Psoas muscle (tissue), 8 donors: ENCODE data around the gene ZCCHC14. TPM values are rescaled to one million over a fixed set of nuclear protein-coding genes. Genes with fewer than 3 reads are reported as not detected.

ENCODE experiments used
- ATAC-seq, 4 donors: fragments of 200-7000 bp; cut with Tn5 transposase; one replicate each; pipeline ENCODE4 v1.9.1; 2020; ENCODE audit warnings: moderate library complexity in 3 of 4, mild to moderate bottlenecking in 2 of 4
- DNase-seq, 2 donors: peaks; one replicate each; pipeline ENCODE4 v3.0.0-alpha.2; 2020
- H3K27ac ChIP-seq: fragments of 200-600 bp; one replicate; pipeline ENCODE4 v1.8.0; 2022
- H3K27me3 ChIP-seq, 3 donors: fragments of 200-600 bp in 1 of 3; one replicate each; pipeline versions ENCODE4 v1.6.1 to v1.8.0; 2013 to 2022; ENCODE audit warnings: low read length in 2 of 3, mild to moderate bottlenecking in 2 of 3, moderate library complexity in 1 of 3; ENCODE audit not compliant: insufficient read depth in 3 of 3
- H3K36me3 ChIP-seq, 2 donors: fragments of 200-600 bp in 1 of 2; one replicate each; pipeline versions ENCODE4 v1.6.1 to v1.8.0; 2013 to 2022; ENCODE audit warnings: low read depth in 1 of 2, mild to moderate bottlenecking in 1 of 2, moderate library complexity in 1 of 2; ENCODE audit not compliant: insufficient read depth in 1 of 2
- H3K4me1 ChIP-seq: fragments of 200-600 bp; one replicate; pipeline ENCODE4 v1.8.0; 2022
- H3K4me3 ChIP-seq: fragments of 200-600 bp; one replicate; pipeline ENCODE4 v1.8.0; 2022; ENCODE audit warnings: mild to moderate bottlenecking
- H3K9me3 ChIP-seq: fragments of 200-600 bp; one replicate; pipeline ENCODE4 v1.8.0; 2022
- WGBS, 3 donors: extraction: QIAGEN DNeasy Blood & Tissue Kit; methylation state at CpG; one replicate each; pipeline versions ENCODE4 v1.1.6 to v1.1.7; 2013; 5-methylcytosine and 5-hydroxymethylcytosine counted together
- intact Hi-C, 2 donors: fragments of 100-400 bp; cut with DNase I; formaldehyde crosslinking; loops; one replicate each; pipeline versions ENCODE4 v1.11.0 to v1.14.2; 2022
- polyA plus RNA-seq, 3 donors: library from polyadenylated mRNA; stranded (reverse); fragments of 200-250 nt; gene quantifications; one replicate each; pipeline ENCODE4 v1.2.3, GENCODE V29; 2013
- total RNA-seq, 4 donors: library from RNA; stranded (reverse); fragmentation: NEBNext Ultra II Directional in 2 of 4; extraction: Animal tissue kit (Norgen Biotek cat#: 25700) in 2 of 4; gene quantifications; one replicate each; pipeline versions ENCODE4 v1.2.1 to v1.2.4, GENCODE V29; 2021 to 2023
- TF ChIP-seq, protein P1 (sequence below): fragments of 200-600 bp; IDR thresholded peaks from one replicate; pipeline ENCODE4 v1.8.0; 2022; ENCODE audit warnings: antibody characterized with exemption
- donor health status: healthy with polysubstance abuse.
- donor health status: DM: no; HTN: no; CAD: no; lungs with moderate emphysema.
- donor health status: Bipolar disorder and iron deficiency.
- donor health status: healthy.
- donor health status: DM: yes; HTN: yes; CAD: no.
- donor health status: DM: no; HTN: no; CAD: no.
- donor health status: DM: no; HTN: no; CAD: no.
- donor health status: DM: yes; HTN: yes; CAD: no.

Gene ZCCHC14
- total and polyA plus RNA-seq, 7 donors: 5.8 to 17.3 (median 14.6) TPM

DNA sequence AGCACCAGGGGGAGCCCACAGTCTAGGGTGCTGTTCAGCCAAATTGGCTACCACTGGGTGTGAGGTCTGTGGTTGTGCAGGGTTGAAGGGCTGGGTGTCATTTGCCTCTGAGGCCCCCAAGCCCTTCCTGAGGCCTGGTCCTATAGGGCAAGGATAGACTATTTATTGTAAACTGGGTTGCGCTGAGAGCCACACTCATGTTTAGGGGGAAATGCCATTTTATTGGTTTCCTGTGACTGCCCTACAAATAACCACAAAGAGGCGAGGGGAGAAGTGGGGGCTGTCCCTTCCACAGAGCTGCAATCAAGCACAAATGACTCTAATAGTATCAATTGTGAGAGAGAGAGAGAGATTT, 3.6 kb upstream of the ZCCHC14 start:
- intact Hi-C loops: no loop called here
- Histone ChIP-seq H3K4me3 (no peak overlapping the region), H3K36me3 (no peaks in the 10 kb centered on the region), H3K27me3 (no peaks in the 10 kb centered on the region), H3K4me1 (no peaks in the 10 kb centered on the region), H3K9me3 (no peaks in the 10 kb centered on the region), H3K27ac (no peak overlapping the region)
- TF ChIP-seq, protein P1, sequence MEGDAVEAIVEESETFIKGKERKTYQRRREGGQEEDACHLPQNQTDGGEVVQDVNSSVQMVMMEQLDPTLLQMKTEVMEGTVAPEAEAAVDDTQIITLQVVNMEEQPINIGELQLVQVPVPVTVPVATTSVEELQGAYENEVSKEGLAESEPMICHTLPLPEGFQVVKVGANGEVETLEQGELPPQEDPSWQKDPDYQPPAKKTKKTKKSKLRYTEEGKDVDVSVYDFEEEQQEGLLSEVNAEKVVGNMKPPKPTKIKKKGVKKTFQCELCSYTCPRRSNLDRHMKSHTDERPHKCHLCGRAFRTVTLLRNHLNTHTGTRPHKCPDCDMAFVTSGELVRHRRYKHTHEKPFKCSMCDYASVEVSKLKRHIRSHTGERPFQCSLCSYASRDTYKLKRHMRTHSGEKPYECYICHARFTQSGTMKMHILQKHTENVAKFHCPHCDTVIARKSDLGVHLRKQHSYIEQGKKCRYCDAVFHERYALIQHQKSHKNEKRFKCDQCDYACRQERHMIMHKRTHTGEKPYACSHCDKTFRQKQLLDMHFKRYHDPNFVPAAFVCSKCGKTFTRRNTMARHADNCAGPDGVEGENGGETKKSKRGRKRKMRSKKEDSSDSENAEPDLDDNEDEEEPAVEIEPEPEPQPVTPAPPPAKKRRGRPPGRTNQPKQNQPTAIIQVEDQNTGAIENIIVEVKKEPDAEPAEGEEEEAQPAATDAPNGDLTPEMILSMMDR: no peak
- WGBS, 3 donors: 88 to 91% (median 88%) methylated on average over 2 of the region's 2 CpGs
- no peak for ATAC-seq
- DNase-seq: no peak

DNA sequence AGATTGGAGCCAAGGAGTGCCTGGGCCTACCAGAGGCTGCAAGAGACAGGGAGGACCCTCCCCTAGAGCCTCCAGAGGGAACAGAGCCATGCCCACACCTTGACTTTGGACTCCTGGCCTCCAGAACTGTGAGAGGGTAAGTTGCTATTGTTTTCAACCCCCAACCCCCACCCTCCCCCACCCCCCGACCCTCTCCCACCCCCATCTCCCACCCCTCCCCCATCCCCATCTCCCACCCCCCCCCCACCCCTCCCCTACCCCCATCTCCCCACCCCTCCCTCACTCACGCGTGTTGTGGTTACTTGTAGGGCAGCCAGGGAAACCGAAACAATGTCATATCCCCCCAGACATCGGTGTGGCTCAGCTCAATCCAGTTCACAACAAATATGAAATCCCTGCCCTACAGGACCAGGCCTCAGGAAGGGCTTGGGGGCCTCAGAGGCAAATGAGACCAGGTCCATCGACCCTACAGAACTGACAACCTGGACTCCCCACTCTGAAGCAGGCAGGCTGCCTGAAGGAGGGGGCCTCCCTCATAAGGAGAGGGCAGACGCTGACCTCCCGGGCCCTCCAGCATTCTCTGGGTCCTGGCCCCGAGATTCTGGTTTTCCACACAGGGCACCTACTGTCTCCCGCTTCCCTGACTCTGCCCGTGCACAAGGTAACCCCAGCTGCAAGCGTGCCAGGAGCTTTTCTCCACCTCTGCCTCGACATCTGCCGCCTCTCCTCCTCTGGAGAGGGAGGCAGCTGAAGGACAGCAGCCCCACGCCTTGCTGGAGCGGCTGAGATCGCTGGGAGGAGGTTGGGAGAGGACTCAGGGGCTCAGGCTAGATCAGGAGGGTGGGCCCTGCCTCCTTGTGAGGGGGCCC, 3.0 kb upstream of the ZCCHC14 start:
- Histone ChIP-seq H3K4me3 (no peak overlapping the region), H3K36me3 (no peaks in the 10 kb centered on the region), H3K9me3 (no peaks in the 10 kb centered on the region), H3K27me3 (no peaks in the 10 kb centered on the region), H3K4me1 (peaks cover 3% of the 10 kb centered on the region), H3K27ac (no peak overlapping the region)
- TF ChIP-seq, protein P1: no peak
- DNase-seq (no peak), ATAC-seq (no peak)
- intact Hi-C loops: no loop called here
- WGBS, 3 donors: 77 to 81% (median 77%) methylated on average over 15 to 17 of the region's 17 CpGs

DNA sequence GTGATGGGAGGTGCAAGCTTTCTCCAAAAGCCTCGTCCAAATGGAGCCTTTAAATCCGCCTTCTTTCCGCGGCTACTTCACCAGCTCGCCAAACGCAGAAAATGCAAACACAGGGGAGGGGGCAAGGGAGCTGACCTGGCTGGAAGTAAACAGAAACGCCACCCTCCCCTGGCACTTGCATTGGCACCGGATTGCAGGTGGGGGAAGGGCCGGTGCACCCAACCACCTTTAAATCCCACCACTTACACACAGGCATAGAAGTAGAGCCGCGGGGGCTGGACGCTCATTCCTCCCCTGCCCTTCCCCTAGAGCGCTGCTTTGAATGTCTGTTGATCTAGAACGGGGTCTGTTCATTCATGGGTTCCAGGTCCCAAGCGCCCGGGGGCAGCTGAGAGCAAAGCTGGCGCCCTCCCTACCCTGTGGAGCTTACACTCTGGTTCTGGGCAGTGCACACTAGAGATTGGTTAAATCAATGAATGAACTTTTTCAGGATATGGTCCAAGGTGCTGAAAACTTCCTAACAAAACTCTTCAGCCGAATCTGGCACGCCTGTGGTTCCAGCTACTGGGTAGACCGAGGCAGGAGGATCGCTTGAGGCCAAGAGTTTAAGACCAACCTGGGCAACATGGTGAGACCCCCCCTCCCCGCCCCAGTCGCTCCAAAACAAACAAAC, 920 bp upstream of the ZCCHC14 start:
- TF ChIP-seq, protein P1: no peak

DNA sequence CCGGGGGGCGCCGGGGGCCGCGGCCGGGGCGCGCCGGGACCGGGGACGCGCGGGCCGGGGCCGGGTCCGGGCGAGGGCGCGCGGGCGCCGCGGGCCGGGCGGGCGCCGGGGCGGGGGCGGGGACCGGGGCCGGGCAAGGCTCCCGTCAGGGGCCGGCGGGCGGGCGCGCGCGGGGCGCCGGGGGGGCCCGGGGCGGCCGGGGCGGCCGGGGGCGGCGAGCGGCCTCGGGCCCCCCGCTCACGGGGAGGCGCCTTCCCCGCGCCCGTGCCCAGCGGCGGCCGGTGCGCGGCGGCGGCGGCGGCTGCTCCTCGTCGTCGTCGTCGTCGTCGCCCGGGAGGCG, 563 bp downstream of the ZCCHC14 start:
- Histone ChIP-seq H3K9me3 (no peaks in the 10 kb centered on the region), H3K4me3 (peak overlapping the region; percentile 70), H3K36me3 (no peaks in the 10 kb centered on the region), H3K4me1 (peaks cover 30% of the 10 kb centered on the region), H3K27ac (peak overlapping the region; percentile 69), H3K27me3 (no peaks in the 10 kb centered on the region)
- WGBS, 3 donors: 0 to 1% (median 0%) methylated on average over 3 to 70 of the region's 74 CpGs
- DNase-seq: no peak
- intact Hi-C loops: no loop called here
- TF ChIP-seq, protein P1: no peak
- ATAC-seq: no peak

More for the DNA sequence above, 920 bp upstream of the ZCCHC14 start:
- intact Hi-C loops: no loop called here
- no peak for ATAC-seq
- no peak overlapping the region for H3K27ac ChIP-seq
- H3K4me3 ChIP-seq: peak overlapping the region; percentile 68
- H3K4me1 ChIP-seq: peaks cover 15% of the 10 kb centered on the region
- no peak for DNase-seq
- 34 to 38% (median 35%) methylated on average over 20 to 23 of the region's 23 CpGs for WGBS, 3 donors
- H3K27me3 ChIP-seq: no peaks in the 10 kb centered on the region
- H3K9me3 ChIP-seq: no peaks in the 10 kb centered on the region
- H3K36me3 ChIP-seq: no peaks in the 10 kb centered on the region
